ENCODE data around the gene CD52.

The CD52 gene, protein sequence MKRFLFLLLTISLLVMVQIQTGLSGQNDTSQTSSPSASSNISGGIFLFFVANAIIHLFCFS

DNA sequence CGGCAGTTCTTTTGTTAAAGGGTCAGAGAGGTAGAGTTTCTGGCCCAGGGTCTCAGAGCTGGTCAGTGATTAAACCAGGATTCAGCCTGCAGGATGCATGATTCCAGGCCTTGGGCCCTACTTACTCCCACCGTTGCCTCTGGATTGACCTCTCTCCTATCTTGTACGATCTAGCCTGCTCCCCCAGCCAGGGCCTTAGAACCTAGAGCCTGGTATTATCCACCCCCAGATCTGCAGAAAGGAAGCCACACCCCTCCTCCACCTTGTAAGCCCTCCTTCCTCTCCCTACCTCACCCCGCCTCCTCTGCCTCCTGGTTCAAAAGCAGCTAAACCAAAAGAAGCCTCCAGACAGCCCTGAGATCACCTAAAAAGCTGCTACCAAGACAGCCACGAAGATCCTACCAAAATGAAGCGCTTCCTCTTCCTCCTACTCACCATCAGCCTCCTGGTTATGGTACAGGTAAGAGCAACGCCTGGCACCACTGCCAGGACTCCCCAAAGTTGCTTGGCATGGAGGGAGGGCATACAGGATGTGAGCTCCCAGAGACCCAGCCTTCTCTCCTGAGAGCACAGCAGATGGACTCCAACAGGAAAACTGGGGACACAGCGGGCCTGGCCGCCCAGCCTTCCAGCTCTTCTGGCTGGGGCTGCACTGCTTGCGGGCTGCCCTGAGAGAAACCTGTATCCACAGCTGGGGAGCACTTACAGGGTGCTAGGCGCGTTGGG is at the start of gene CD52:
CD52 (plus strand) TSS at position 347 of the 726 bp plus-strand sequence; CDS start at position 407, 60 bp downstream.
- peak; percentile 44 to 79 for DNase-seq (ENCODE audit: low read depth in 2 of 2)

- DNase-seq (ENCODE audit: low read depth in 2 of 2): no peak
Measured at GRCh38 chr1:26268290-26269197, 49.2 kb upstream of the CD52 start.

- DNase-seq (ENCODE audit: low read depth in 2 of 2): no peak
Measured at GRCh38 chr1:26269198-26269550, 48.6 kb upstream of the CD52 start.

DNA sequence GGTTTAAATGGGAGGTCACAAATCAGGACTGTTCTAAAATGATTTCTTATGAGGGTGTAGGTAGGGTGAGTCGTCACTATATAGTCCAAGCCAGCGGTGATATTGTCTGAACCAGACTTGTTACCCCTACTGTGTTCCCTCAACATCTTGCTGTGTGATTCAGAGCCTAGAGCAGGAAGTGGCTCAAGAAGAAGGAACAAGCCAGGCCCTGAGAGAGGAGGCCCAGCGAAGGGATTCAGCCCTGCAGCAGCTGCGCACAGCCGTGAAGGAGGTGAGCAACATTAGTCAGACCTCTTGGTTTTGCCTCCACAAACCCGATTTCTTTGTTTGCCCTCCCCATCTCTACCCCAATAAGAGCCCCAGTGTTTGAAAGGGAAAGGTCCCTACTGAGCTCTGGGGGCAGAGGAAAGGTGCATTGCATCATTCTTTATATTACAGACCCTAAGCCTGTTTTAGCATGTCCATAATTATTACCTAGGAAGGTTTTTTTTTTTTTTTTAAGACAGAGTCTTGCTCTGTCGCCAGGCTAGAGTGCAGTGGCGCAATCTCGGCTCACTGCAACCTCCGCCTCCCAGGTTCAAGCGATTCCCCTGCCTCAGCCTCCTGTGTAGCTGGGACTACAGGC is 42.8 kb upstream of the CD52 start:
- no peak for DNase-seq (ENCODE audit: low read depth in 2 of 2)

GRCh38 chr1:26275580-26276431 is 42.0 kb upstream of the CD52 start:
- peak; percentile 63 to 82 for DNase-seq (ENCODE audit: low read depth in 2 of 2)

GRCh38 chr1:26276432-26276838 is 41.3 kb upstream of the CD52 start:
- DNase-seq (ENCODE audit: low read depth in 2 of 2): no peak

DNA sequence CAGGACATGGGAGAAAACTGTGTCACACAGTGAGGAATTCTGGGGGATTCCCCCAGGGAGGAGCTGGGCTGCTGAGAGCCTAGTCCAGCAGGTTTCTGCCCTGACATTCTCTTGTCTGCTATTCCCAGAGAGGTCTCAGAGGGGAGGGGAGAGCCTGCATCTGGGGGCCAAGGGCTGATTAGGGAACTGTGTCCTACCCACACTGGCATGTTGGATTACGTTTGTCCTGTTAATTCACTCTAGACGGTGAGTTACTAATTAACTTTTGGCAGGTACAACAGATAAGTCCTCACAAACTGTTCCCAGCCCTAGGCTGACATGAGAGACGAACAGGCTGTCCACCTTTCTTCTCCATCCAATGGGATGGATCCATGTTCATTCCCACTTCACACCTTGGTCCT is 40.5 kb upstream of the CD52 start:
- no peak for DNase-seq (ENCODE audit: low read depth in 2 of 2)

- DNase-seq (ENCODE audit: low read depth in 2 of 2): no peak
Measured at GRCh38 chr1:26277719-26278118, 40.0 kb upstream of the CD52 start.

- DNase-seq (ENCODE audit: low read depth in 2 of 2): no peak
Measured at GRCh38 chr1:26278303-26278702, 39.5 kb upstream of the CD52 start.

DNA sequence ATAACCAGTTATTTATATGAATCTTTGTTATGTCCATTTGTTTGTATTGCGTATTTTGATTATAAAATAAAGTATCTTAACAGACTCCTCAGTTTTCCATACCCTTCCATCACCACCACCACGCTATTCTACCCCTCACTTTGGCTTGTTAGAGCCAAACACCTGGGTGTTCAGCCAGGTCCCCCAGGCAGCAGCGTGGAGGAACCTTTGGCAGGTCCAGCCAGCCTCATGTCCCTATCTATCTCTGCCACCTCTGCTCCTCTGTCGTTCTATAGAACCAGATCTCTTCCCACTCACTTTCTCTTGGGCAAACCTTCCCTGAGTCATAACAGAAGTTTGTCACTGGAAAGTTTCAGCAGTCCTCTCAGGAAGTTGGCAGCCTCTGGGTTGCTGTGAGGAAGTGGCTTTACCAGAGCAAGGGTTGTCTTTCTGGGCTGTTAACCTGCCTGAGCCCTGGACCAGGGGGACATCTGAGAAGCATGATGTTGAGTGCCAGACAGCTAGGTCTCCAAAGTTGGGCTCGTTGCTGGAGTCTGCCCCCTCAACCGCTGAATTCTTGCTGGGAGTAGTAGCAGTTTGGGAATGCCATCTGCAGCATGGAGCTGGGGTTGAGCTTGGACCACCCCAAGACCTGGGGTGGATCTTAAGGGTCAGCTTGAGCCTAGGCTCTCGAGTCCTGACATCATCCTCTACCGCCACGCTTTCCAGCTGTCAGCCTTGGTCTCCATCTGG is 38.9 kb upstream of the CD52 start:
- peak in 1 of 2 donors; percentile 48 for DNase-seq (ENCODE audit: low read depth in 2 of 2)

GRCh38 chr1:26279456-26280332 is 38.1 kb upstream of the CD52 start, which contains the start of gene SH3BGRL3:
Gene SH3BGRL3 (plus strand): TSS chr1:26280086. CDS start chr1:26280156, 70 bp downstream.
- peak; percentile 75 to 81 for DNase-seq (ENCODE audit: low read depth in 2 of 2)

- DNase-seq (ENCODE audit: low read depth in 2 of 2): no peak
Measured at GRCh38 chr1:26280333-26281042, 37.3 kb upstream of the CD52 start.

- DNase-seq (ENCODE audit: low read depth in 2 of 2): no peak
Measured at GRCh38 chr1:26281091-26281958, 36.4 kb upstream of the CD52 start.

DNA sequence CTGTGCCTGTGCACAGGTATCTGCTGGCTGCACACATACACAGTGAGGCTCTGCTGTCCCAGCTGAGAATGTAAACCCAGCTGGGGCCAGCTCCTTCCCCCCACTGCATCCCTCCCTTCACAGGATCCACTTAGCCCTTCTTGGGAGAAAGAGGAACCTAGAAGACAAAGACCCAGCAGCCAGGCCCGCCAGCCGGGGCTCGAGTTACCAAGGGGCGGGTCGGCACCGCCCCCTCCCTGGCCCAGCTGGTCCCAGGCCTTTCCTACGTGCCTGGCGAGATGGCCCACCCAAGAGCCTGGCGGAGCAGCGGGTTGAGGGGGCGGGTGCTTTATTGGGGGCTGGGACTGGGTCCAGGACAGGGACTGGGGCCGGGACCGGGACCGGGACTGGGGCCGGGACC is 35.8 kb upstream of the CD52 start:
- DNase-seq (ENCODE audit: low read depth in 2 of 2): no peak

DNA sequence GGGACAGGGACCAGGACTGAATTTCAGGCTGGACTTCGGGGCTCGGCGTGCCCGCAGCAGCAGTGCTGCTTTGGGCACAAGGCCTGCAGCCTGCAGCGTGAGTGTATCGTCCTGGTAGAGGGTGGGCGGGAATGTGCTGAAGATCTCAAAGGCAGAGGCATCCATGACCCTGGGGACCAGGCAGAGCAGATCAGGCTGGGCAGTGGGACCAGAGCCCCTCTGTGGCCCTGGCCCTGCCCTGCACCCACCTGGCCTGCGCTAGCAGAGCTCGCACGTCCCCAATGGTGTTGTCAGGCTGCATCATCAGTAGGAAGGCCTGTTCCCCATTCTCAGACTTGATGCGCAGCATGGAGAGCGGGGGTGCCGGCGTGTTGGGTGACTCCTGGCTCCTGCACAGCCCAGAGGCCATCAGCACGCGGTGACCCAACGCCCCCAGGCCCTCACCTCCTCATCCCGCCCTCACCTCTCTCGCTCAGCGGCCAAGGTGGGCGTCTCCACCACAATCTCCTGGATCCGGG is 35.3 kb upstream of the CD52 start:
- DNase-seq (ENCODE audit: low read depth in 2 of 2): no peak

GRCh38 chr1:26283279-26283853 is 34.4 kb upstream of the CD52 start:
- no peak for DNase-seq (ENCODE audit: low read depth in 2 of 2)

DNA sequence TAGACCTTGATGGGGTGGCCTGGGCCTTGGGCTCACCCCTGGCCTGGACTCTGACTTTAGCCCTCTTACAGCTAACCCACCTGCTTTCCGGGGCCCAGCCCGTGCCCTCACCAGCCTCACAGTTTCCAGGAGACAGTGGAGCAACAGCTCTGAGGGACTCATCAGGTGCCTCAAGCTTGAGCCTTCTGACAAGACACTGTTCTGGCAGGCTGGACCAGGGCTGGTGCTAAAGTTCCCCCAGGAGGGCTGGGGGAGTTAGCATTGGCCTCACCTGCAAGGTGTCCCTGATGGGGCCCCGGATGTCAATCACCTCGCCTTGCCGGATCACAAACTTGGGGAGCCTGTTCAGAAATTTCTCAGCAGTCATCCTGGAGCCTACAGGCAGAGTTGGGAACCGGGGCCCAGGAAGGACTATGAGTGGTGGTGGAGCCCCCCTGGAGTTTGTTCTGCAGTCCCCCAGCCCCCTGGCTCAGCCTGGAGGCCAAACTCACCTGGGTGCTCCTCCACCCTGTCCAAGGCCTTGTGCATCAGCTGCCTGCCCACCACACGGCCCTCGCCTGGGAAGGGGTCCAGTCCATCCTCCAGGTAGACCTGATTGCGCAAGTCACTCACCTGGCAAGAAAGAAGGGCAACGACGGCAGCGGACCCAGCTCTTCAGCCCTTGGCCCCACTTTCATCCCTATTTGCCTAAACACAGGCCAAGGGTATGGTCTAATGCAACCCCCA is 33.7 kb upstream of the CD52 start:
- no peak for DNase-seq (ENCODE audit: low read depth in 2 of 2)

All from stimulated activated CD4-positive, alpha-beta T cell treated with anti-CD3 and anti-CD28 coated beads, Interleukin-1b, Interleukin-23, amount 100 ng/mL, for 4 hours (primary cell).